Vagina (tissue), 2 donors: ENCODE results near the gene MFN2. TPM values are rescaled to one million over a fixed set of nuclear protein-coding genes. Genes with fewer than 3 reads are reported as not detected.

Source experiments
- microRNA-seq: library from miRNA; unstranded; fragments of <30 nt; microRNA quantifications from one replicate; pipeline ENCODE4, GENCODE V29; 2017; ENCODE audit warnings: borderline number of aligned reads, borderline replicate concordance
- small RNA-seq: library from RNA; depleted of rRNA; stranded (forward); fragments of <200 nt; gene quantifications from one replicate; pipeline ENCODE3, GENCODE V24; 2016
- total RNA-seq: library from RNA; depleted of rRNA; stranded (reverse); fragments of >200 nt; gene quantifications from one replicate; pipeline ENCODE4 v1.2.3, GENCODE V29; 2016

MFN2 gene
- total RNA-seq, 1 donor from 2014 or later: 61.6 TPM

Small RNAs within 50 kb of the gene (microRNA-seq; reads per million reads assigned to microRNA genes)
- not detected for gene MIR6729

Small RNAs within 50 kb of the gene (small RNA-seq; reads per million reads assigned to genes)
- gene AL096840.1 (not detected), gene MIR6729 (not detected), gene RF00019 (not detected), gene RN7SL649P (not detected)

Other genes starting within 250 kb of the MFN2 start
- 49.4 TPM for gene AGTRAP, start 244.3 kb upstream of the MFN2 start, total RNA-seq
- gene C1orf167, start 218.3 kb upstream of the MFN2 start, total RNA-seq: not detected
- 47.9 TPM for gene MTHFR, start 174.5 kb upstream of the MFN2 start, total RNA-seq
- gene CLCN6, start 174.3 kb upstream of the MFN2 start, total RNA-seq: 19.2 TPM
- not detected for gene NPPA, start 132.7 kb upstream of the MFN2 start, total RNA-seq
- gene NPPB, start 121.5 kb upstream of the MFN2 start, total RNA-seq: not detected
- gene KIAA2013, start 54.0 kb upstream of the MFN2 start, total RNA-seq: 51.1 TPM
- 42.2 TPM for gene PLOD1, start 45.7 kb upstream of the MFN2 start, total RNA-seq
- gene MIIP, start 39.1 kb downstream of the MFN2 start, total RNA-seq: 34.6 TPM
- 1.2 TPM for gene TNFRSF8, start 82.9 kb downstream of the MFN2 start, total RNA-seq
- gene TNFRSF1B, start 186.5 kb downstream of the MFN2 start, total RNA-seq: 41.0 TPM
- gene VPS13D, start 249.6 kb downstream of the MFN2 start, total RNA-seq: 88.9 TPM